ENCODE results near the gene UBN1.

UBN1 gene

DNA sequence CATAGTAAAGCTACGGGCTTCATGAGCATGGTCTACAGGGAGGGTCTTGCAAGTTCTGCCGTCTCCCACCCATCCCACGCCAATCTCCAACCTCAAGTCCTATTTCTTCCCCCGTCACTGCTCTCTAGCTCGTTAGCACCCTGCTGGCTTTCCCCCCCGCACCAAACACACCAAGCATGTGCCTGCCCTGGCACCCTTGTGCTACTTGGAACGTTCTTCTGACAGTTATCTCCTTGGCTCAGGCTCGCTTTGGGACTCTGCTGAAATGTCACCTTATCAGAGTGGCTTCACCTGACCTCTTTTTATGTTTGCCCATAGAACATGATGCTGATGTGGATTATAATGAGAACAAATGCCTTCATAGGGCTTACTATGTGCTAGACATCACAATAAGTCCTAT, 22.1 kb upstream of the UBN1 start:
- no peak for DNase-seq

DNA sequence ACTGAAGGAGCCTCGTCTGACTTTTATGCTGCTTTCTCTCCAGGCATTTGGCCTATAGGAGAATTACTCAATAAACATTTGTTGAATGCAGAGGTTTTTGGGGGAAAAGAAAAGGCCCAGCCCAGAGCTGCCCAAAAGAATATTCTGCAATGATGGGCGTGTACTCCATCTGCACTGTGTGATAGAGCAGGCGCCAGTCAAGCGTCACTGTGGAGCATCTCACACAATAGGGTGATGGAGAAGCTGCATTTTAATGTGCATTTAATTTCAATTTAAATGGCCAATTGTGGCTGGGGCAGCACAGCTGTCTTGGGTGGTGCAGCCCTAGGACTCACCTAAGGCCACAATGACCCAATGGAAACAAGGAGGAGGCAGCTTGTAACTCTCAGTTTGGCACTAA, 20.8 kb upstream of the UBN1 start:
- DNase-seq: no peak

DNA sequence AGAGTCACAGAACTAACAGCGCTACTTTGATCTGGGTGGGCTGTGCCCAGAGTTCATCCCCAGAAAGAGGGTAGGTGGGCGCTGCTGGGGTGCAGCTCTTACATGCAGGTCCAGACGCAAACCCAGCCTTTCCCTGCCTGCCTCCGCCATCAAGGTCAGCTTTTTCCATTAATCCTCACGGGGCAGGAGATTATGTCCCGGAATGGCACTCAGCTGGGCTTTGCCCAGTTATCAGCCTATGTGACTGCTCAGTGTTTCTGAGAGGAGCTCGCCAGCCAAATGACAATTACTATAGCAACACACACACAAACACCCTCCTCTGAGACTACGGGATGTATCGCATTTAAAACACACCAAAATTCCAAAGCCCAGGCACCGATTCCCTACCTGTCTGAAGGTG, 20.3 kb upstream of the UBN1 start:
- DNase-seq: no peak

DNA sequence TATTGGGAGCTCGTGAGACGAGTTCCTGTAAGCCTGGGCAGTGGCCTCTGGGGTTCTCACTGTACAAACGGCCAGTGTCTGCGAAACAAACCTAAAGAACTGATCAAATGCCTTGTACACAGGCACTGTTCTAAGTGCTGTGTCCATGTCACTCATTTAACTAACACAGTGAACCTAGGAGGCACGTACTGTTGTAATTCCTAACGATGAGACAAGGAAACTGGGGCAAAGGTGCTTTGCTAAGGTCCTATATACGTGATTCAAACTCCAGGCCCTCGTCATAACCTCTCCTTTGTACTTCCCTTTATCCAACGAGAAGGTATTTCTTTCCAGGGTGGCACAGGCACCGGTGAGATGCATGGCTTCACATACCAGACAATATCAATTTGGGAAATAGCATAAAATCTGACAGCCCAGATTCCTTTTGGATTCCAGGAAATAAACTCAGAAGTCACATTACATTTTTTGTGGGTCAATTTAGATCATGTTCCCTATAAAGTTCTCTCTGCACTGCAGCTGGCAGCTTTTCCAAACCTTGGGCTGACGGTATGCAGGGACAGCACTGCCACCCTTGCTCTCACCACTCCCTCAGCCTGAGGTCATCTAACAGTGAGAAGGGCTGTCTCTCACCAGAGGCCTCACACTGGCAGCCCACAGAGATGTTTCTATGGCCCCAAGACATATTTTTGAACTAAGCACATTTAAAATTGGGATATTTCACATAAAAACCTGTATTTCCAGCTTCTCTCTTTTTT, 18.5 kb upstream of the UBN1 start:
- no peak for DNase-seq

DNA sequence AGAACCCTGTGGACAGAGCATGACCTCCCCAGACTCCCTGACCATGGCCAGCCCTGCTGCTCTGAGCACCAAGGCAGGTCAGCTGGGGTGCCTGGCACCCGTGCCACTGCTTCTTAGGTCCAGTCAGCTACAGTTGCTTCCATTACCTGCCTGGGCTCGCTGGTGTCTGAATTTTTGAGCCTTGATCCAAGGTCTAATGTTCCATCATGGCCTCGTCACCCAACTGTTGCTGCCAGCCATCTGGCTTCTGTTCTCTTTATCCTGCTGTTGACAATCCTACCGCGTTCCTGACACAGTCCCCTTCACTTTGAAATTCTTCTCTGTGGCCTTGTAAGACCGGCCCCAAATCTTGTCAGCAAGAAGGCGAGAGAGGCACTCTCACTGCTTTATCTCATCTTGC, 16.9 kb upstream of the UBN1 start:
- DNase-seq: no peak

DNA sequence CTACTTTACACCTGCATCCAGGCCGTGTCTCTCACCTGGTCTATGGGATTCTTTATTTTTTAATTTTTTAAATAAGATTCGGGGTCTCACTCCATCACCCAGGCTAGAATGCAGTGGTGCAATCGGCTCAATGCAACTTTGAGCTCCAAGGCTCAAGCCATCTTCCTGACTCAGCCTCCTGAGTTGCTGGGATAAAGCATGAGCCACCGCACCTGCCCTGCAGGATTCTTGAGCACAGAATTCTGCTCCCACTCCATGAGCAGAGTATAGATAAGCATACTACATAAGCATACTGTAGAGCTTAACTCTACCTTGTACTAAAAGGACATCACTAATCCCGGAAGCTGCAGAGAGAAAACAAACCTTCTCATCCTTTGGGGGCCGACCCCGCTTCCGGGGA, 15.7 kb upstream of the UBN1 start:
- no peak for DNase-seq

DNA sequence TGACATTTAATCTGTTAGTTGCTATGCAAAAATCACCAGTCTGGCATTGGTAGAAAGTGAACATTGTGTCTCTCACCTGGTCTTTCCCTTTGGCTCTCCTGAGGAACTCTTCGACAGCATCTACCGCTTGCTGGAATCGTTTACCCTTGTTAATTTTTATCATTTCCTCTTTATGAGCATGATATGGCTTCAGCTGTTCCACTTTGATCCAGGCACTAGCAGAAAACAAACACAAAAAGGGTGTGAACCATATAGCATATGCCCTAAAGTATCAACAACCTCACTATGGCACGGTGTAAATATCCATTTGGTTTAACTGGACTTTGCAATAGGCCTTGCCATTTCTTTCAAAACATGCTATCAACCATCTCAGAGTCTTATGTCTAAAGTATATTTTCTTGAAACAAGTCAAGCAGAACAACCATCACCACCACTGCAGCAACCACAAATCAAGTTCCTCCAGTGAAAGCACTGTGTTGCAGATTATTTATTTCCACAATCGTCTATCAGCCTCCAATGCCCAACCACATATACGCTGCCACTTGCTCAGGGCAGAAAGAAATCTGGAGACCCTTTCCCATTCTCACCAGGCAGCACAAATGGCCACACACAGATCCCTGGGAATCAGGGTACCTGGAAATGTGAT, 14.5 kb upstream of the UBN1 start:
- DNase-seq: no peak

DNA sequence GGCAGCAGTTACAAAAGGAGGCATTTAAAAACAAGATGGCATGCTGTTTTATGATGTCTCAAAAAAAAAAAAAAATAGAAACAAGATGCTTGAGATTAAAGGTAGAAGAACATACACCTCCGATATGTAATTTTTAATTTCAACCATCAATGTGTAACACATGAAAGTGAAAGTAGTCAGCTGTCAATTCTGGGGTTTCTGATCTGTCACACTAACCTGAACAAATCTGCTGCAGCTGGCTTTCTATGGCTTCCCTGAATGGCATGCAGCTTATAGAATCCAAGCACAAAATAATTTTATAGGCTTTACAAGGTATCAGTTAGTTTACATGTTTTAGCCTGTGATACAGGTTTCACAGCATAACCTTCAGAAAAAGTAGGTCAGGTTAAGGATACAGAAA, 13.7 kb upstream of the UBN1 start:
- no peak for DNase-seq

DNA sequence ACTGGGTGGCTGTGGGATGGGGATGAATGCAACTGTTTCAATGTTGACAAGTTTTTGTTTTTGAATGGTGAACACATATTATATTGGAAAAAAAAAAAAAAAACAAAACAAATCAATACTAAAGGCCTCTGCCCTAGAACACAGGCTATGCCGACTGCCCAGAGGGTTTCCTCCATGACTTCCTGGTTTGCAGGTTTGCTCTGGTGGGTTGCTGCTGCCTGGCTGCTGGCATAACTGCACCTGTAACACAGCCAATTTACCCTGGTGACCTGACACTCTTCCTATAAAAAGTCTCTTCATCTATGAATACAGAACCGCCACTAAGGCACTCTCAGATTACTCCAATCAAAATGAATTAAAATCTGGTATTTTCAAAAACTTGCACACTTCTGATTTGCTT, 10.6 kb upstream of the UBN1 start:
- no peak for DNase-seq

DNA sequence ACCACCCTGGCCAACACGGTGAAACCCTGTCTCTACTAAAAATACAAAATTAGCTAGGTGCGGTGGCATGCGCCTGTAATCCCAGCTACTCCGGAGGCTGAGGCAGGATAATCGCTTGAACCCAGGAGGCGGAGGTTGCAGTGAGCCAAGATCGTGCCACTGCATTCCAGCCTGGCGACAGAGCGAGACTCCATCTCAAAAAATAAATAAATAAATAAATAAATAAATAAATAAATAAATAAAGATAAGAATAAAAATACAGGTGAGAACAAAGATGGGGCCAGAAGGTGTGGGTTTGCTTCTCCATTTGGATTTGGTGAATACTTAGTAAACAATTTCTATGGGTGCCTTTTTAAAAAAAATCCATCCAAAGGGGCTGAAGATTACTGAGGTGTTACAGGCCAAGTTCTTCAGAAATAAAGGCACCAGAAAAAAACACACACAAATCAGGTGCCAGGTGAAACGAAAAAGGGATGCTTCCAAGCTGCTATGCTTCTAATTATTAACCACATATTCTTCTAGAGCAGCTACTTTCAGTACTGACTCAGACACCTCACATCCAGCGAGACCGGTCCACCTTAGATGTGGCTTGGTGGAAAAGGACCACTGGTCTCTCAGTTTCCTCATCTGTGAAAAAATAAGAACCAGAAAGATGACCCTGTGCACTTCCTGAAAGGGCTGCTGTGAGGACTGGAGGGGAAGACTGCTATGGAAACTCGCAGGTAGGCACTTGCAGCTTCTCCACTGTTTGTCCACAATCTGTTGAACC, 9.4 kb upstream of the UBN1 start:
- no peak for DNase-seq

DNA sequence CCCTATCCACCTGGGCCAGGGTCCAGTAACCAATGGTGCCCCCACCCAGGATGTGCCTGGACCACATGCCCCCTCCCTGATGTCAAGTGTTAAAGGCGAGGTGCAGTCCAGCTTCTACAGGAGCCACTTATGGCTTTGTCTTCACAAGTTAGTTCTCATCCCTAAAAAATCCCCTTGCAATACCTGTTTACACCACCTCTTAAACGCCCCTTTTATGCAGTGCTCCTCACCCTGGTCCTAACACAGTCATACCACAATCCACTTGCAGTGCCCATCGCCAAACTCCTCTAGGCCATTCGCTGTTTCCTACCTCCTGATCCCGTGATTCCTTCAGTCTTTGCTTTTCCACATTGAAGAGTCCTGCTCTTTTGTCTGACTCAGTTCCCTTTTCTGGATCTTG, 7.3 kb upstream of the UBN1 start:
- no peak for DNase-seq

DNA sequence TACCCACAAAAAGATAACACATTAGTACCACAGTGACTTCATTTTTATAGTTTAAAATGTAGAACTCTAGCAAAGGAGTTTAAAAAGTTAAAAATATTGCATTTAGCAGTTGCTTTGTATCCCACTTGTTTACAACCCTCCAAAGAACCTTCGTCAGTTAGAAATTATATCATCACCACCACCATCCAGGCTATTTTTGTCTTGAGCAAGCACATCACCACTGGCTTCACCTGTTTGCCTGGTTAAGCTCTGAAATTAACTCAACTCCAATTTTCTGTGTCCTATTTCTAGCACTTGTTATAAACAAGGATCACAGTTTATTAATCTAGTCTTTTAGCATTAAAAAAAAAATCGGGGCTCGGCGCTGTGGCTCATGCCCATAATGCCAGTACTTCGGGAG, 6.3 kb upstream of the UBN1 start:
- no peak for DNase-seq

DNA sequence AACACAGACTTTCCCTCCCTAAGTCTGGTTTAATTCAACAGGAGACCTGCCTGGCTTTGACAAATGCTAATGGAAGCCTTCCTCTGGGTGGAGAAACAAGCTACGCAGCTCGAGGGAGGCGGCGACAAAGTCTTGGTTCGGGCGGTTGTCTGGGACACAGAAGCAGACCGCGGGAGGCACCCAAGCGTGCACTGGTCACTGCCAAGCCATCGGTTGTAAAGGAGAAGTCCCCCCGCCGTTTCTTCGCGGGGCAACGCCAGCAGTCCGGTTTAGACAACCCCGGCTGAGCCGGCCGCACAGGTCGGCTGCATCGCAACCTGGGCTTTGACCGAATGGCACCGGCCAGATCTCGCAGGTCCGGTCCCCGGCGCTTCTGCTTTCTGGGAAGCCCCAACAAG, 779 bp upstream of the UBN1 start:
- no peak for DNase-seq

DNA sequence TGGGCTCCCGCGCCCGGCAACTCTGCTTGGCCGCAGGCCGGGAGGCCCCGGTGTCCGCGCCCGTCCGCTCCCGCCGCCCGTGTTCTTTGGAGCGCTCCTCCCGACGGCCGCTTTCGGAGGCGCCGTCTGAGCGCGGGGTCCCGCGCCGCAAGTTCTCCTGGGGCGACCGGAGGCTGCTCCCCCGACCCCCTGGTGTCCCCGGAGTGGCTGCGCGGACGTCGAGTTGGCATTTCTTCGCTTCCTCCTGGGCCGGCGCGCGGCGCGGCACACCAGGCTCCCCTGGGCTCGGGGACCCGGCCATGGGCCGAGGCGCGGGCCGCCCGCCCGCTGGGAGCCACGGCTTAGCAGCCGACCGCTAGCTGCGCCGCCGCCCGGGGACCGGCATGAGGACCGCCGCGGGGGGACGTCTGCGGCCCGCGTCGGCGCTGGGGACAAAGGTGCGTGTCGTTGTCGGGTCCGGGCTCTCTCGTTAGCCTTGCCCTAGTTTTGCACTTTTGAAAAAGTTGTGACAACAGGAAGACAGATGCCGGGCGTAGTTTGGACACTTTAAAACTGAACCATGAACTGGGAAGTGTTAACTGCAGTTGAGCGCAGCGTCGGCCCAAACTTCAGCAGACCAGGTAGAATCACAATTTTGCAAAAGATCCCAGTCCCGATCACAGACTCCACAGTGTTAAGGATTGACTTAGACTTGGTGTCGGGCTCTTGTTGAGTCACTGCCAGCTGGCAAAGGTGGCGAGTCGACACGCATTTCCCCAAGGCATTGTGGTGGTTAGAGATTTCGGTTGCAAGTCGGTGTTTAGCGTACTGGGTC, 700 bp downstream of the UBN1 start:
- DNase-seq: no peak

DNA sequence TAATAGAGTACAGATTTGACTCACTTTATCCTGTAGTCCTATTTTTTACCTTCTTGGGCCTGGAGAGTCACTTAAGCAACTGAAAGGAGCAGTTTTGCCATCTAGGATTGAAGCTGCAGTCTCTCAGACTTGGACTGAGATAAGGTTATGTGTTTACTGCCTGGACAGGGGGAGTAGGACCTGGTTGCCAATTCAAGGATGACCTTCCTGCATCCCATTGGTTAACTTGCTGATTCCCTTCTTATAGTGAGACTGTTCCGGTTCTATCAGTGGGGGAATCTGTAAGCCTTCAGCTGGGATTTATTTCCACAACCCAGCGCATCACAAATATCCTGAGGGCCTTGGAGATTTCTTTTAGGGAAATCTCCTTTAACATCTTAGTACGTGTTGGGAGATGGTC, 2.9 kb downstream of the UBN1 start:
- no peak for DNase-seq

DNA sequence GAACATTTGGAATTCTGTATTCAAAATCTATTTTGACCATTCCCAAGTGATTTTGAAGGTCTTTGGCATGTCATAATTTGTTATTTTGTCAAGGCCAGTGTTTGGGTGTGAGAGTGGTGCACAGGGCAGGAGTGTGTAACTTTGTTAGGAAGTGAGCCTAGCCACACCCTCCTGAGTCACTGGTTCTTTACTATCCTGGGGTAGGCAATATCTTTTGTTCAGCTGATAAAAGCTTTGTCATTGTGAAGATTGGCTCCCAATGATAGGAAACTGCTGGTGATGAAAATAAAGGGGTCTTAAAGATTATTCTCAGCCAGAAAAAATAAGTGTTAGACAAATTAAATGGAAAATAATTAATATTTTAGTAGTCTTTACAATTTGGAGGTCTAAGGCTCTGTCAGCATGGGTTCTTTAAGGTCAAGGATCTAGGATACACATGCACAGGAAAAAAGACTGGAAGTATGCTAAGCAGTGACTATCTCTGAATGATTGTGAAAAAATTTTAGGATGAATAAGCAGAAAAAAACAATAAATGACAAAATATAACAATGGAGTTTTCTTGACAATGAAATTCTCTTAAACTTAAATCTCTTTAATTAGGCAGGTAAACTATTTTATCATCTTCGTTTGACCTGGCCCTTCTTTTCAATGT, 5.1 kb downstream of the UBN1 start:
- no peak for DNase-seq

DNA sequence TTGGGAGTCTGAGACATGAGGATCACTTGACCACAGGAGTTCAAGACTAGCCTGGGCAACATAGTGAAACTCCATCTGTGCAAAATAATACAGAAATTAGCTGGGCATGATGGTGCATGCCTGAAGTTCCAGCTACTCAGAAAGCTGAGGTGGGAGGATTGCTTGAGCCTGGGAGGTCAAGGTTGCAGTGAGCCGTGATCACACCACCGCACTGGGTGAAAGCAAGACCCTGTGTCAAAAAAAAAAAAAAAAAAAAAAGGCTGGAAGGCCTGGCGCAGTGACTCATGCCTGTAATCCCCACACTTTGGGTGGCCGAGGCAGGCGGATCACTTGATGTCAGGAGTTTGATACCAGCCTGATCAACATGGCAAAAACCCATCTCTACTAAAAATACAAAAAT, 8.1 kb downstream of the UBN1 start:
- no peak for DNase-seq

DNA sequence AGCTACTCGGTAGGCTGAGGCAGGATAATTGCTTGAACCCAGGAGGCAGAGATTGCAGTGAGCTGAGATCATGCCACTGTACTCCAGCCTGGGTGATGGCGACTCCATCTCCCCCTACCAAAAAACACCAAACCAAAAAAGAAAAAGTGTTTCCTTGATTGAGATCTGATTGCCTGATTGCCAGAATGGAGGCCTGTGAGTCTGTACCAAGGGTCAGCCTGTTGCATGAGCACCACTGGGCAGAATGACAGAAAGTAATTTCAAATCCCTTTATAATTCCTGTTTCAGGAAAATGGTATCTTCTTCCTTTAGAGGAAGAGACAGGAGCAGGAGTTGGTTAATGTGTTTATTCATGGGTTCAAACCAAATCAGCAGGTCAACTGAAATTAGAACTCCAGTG, 8.5 kb downstream of the UBN1 start:
- no peak for DNase-seq

DNA sequence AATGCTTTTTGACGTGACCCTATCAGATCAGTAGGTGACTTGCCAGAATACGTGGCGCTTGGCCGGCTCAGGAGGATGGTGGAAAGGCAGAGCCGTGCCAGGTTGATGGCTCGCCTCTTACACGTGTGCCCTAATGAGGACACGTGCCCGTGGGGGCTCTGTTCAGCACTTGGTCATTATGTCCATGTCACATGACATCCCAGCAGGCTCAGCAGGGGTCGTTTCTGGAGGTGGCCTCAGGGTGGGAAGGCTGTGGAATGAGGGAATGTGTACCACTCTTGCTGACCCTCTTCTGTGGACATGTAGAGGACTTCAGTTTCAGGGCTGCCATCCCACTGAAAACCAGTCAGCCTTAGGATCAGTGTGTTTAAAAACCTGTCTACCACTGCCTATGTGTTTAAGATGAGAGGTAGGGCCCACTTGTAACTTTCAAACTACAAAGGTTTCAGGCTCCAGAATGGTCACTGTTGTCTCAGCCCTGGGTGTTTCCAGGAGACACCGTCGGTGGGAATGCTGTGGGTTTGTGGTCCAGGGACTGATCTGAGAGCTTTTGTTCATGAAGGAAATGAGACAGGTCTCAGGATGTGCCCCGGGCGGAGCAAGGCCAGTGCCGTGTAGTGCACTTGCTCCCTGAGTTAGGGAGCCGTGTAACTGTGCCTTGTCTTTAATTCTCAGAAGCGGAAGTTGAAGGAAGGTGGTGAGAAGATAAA, 12.1 kb downstream of the UBN1 start:
- no peak for DNase-seq

DNA sequence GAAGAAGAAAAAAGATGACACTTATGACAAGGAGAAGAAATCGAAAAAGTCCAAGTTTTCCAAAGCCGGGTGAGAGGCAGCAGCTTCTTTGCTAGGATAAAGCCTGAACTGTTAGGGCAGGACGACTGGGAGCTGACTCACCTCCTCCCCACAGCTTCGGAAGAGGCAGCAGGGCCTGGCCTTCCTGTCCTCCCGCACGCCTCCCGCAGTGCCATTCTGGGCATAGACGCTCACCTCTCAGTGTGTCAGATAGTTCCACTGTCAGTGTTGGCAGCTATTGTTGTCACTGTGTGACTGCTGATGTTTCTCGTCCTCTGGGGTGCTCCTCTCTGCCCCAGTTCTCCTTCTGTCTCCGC, 12.6 kb downstream of the UBN1 start:
- no peak for DNase-seq

DNA sequence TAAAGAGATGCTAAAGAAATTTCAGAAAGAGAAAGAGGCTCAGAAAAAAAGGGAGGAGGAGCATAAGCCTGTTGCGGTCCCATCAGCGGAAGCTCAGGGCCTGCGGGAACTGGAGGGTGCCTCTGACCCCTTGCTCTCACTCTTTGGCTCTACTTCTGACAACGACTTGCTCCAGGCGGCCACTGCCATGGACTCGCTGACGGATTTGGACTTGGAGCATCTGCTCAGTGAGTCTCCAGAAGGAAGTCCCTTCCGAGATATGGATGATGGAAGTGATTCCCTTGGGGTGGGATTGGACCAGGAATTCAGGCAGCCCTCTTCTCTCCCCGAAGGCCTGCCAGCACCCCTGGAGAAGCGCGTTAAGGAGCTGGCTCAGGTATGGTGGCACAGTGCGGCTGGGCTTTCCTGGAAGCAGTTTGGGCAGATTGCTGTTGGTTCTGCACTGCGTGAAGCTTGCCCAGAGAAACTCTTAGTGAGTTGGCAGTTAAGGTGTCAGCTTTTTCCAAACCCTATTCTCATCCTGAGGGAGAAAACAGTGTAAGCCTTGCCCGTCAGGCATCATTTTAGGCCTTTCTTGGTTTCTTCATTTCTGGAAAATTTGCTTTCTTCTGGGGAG, 13.6 kb downstream of the UBN1 start:
- DNase-seq: no peak

DNA sequence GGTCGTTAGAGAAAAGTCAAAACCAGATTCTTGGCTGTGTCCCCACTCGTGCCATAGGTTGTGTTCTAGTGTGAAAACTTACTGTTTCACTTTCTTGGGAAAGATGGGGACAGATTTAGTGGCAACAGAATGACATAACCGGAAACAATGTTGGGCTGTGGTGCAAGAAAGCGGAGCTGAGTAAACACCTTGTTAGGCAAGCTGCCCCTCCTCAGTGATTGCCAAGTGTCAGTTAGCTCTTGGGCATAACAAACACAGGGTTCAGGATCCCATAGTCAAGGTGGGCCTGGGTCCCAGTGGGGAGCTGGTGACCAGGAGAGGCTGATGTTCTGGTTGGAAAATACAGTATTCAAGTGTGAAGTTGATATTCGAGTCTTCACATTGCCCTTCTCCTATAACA, 15.4 kb downstream of the UBN1 start:
- DNase-seq: no peak
